GM12878 (cell line): ENCODE measurements around the gene TMEM52. TPM values are rescaled to one million over a fixed set of nuclear protein-coding genes. Genes with fewer than 3 reads are reported as not detected.
"Not testable (repeated sequence)": the region's sequence is repeated elsewhere in the genome, so short reads cannot be mapped to it uniquely, and the experiment has no call there.

Experiments used
- ATAC-seq: fragments of 200-7000 bp; cut with Tn5 transposase; 3 replicates; pipeline ENCODE4 v1.9.1; 2020; ENCODE audit warnings: mild to moderate bottlenecking, moderate library complexity
- BruUV-seq: library from RNA; stranded (reverse); fragments of 400-500 nt; replicated peaks from 2 replicates; lab custom pipeline; 2021; lab: Mats Ljungman, UMichigan
- CTCF ChIA-PET: fragments of 300-600 bp; sonication (Branson Sonifier 250); formaldehyde crosslinking; extraction: SDS; loops from one replicate; lab custom pipeline; 2021; ENCODE audit warnings: inconsistent platforms; lab: Yijun Ruan, JAX
- POLR2A ChIA-PET: fragments of 350-600 bp; formaldehyde crosslinking; extraction: SDS; loops from one replicate; lab custom pipeline; 2021; ENCODE audit warnings: inconsistent platforms; lab: Charles Lee
- RAD21 ChIA-PET: fragments of 300-600 bp; sonication (Branson Sonifier 250); formaldehyde crosslinking; loops from one replicate; lab custom pipeline; 2023; ENCODE audit warnings: antibody characterized with exemption; ENCODE audit not compliant: unreplicated experiment; lab: Charles Lee
- SMC1A ChIA-PET: fragments of 300-600 bp; sonication (Branson Sonifier 250); formaldehyde crosslinking; loops from one replicate; lab custom pipeline; 2023; ENCODE audit not compliant: unreplicated experiment, uncharacterized antibody; lab: Charles Lee
- DNase-seq: peaks from one replicate; pipeline ENCODE4 v3.0.0-alpha.2; 2011; ENCODE audit warnings: low read depth, low spot score
- FAIRE-seq: peaks from 3 replicates; lab custom pipeline; 2011; peaks lifted over from hg19 to GRCh38; lab: Jason Lieb, UNC
- H2AFZ ChIP-seq: 2 replicates; pipeline ENCODE4 v1.6.0; 2011; ENCODE audit warnings: low read depth, low read length, control low read depth; ENCODE audit not compliant: control insufficient read depth
- H3K27ac ChIP-seq: 2 replicates; pipeline ENCODE4 v1.5.1; 2011; ENCODE audit warnings: control low read depth; ENCODE audit not compliant: control insufficient read depth, insufficient read depth
- H3K27me3 ChIP-seq, 2 experiments: replicated peaks in 1 of 2; 2 replicates each; pipeline versions ENCODE4 v1.6.0 to v1.6.1; 2011; ENCODE audit warnings: low read length in 1 of 2; ENCODE audit not compliant: control insufficient read depth in 2 of 2, insufficient read depth in 2 of 2
- H3K36me3 ChIP-seq, 2 experiments: 2 replicates each; pipeline ENCODE4 v1.5.1; 2011; ENCODE audit warnings: low read length in 1 of 2; ENCODE audit not compliant: control insufficient read depth in 2 of 2, insufficient read depth in 2 of 2
- H3K4me1 ChIP-seq: 2 replicates; pipeline ENCODE4 v1.6.1; 2011; ENCODE audit warnings: mild to moderate bottlenecking, low read length, moderate library complexity, mixed read lengths; ENCODE audit not compliant: control insufficient read depth, insufficient read depth
- H3K4me2 ChIP-seq: 2 replicates; pipeline ENCODE4 v1.6.0; 2011; ENCODE audit warnings: control low read depth; ENCODE audit not compliant: control insufficient read depth, insufficient read depth
- H3K4me3 ChIP-seq: fragments of 200-600 bp; sonication (generic); 2 replicates; pipeline ENCODE4 v1.5.1; 2016
- H3K79me2 ChIP-seq: 2 replicates; pipeline ENCODE4 v1.6.0; 2011; ENCODE audit warnings: low read length; ENCODE audit not compliant: control insufficient read depth, insufficient read depth
- H3K9ac ChIP-seq: 2 replicates; pipeline ENCODE4 v1.8.0; 2011; ENCODE audit warnings: low read length, control low read depth, mixed read lengths; ENCODE audit not compliant: control insufficient read depth, insufficient read depth
- H3K9me3 ChIP-seq: replicated peaks from 3 replicates; pipeline ENCODE4 v1.5.1; 2011; ENCODE audit warnings: mild to moderate bottlenecking, low read length; ENCODE audit not compliant: control insufficient read depth, insufficient read depth
- H4K20me1 ChIP-seq: 2 replicates; pipeline ENCODE4 v1.6.0; 2011; ENCODE audit not compliant: control insufficient read depth, insufficient read depth
- NKRF ChIP-seq: fragments of 450-650 bp; conservative IDR thresholded peaks from 2 replicates; pipeline ENCODE4 v1.6.1; 2017; ENCODE audit warnings: mild to moderate bottlenecking, moderate library complexity
- SMARCA5 ChIP-seq: fragments of 450-650 bp; IDR thresholded peaks from 2 replicates; pipeline ENCODE4 v1.6.1; 2017; ENCODE audit warnings: mild to moderate bottlenecking
- STAT1 ChIP-seq: fragments of 450-650 bp; conservative IDR thresholded peaks from 2 replicates; pipeline ENCODE4 v1.6.1; 2014; ENCODE audit warnings: antibody characterized with exemption, mild to moderate bottlenecking
- YBX1 ChIP-seq: fragments of 450-650 bp; IDR thresholded peaks from 2 replicates; pipeline ENCODE4 v1.6.1; 2016; ENCODE audit warnings: antibody characterized with exemption
- WGBS: methylation state at CpG from one replicate; pipeline ENCODE4 v1.1.6; 2016; ENCODE audit warnings: low lambda C conversion rate; ENCODE audit not compliant: insufficient replicate concordance, insufficient coverage; ENCODE audit errors: missing lambda C conversion rate; 5-methylcytosine and 5-hydroxymethylcytosine counted together
- in situ Hi-C: fragments of 300-500 bp; cut with MboI; formaldehyde crosslinking; loops from 9 replicates; pipeline ENCODE4 v1.14.3; 2018; ENCODE audit warnings: mixed read lengths
- intact Hi-C: fragments of 100-400 bp; cut with micrococcal nuclease; formaldehyde crosslinking; loops from one replicate; pipeline ENCODE4 v1.14.2; 2022; ENCODE audit not compliant: unreplicated experiment
- polyA plus RNA-seq, 11 experiments: library from polyadenylated mRNA; depleted of rRNA in 4 of 11; unstranded in 6 of 11; stranded (reverse) in 5 of 11; fragments of >200 nt; fragmentation: Nextera tagmentation in 4 of 11; fragmentation: Illumina TruSeq in 1 of 11; extraction: Ambion mirVana in 4 of 11; extraction: Trizol in 1 of 11; gene quantifications; 1 replicate in 1 of 11; 2 replicates in 10 of 11; pipeline versions ENCODE4 v1.2.1 to v1.2.3, GENCODE V29; 2011 to 2016; ENCODE audit warnings: inconsistent platforms in 2 of 11, missing spikeins in 2 of 11, low read depth in 1 of 11
- total RNA-seq, 4 experiments: library from RNA; depleted of rRNA in 3 of 4; stranded (reverse); fragments of >200 nt in 3 of 4; fragmentation: Illumina TruSeq in 1 of 4; extraction: Trizol in 1 of 4; gene quantifications; 2 replicates each; pipeline versions ENCODE4 v1.2.1 to v1.2.3, GENCODE V29; 2013 to 2021

Gene TMEM52
- total and polyA plus RNA-seq, 10 of the 15 experiments (the other 5 are each of a cell fraction or from before 2014, with no cell fraction given) = 0.17 to 0.33 (median 0.24) TPM; not detected in 7

- H2AFZ ChIP-seq = no peak overlapping the region
- H3K4me1 ChIP-seq = no peaks in the 10 kb centered on the region
- WGBS = 65% methylated on average over 15 of the region's 15 CpGs
- no peak overlapping the region for H3K4me3 ChIP-seq
- H3K27ac ChIP-seq = no peak overlapping the region
- no peaks in the 10 kb centered on the region for H4K20me1 ChIP-seq
- POLR2A ChIA-PET = no interaction called here
- in situ Hi-C loops (no loop called here), intact Hi-C loops (no loop called here)
- no peak for TF ChIP-seq STAT1
- no peak for TF ChIP-seq YBX1
- no peak for TF ChIP-seq SMARCA5
- no peak for TF ChIP-seq NKRF
- H3K9ac ChIP-seq = no peak overlapping the region
- ATAC-seq (no peak), DNase-seq (no peak), FAIRE-seq (no peak)
- RAD21 ChIA-PET = no interaction called here
- BruUV-seq = no TSS peak
- H3K79me2 ChIP-seq = no peaks in the 10 kb centered on the region
- CTCF ChIA-PET = no interaction called here
- SMC1A ChIA-PET = no interaction called here
- no peaks in the 10 kb centered on the region for H3K27me3 ChIP-seq
- no peaks in the 10 kb centered on the region for H3K36me3 ChIP-seq
- H3K9me3 ChIP-seq = peaks cover 5% of the 10 kb centered on the region; the same call in 2 of the 3 replicates
- H3K4me2 ChIP-seq = no peak overlapping the region
Observed at GRCh38 chr1:1937061-1937460, 18.0 kb upstream of the TMEM52 start.

DNA sequence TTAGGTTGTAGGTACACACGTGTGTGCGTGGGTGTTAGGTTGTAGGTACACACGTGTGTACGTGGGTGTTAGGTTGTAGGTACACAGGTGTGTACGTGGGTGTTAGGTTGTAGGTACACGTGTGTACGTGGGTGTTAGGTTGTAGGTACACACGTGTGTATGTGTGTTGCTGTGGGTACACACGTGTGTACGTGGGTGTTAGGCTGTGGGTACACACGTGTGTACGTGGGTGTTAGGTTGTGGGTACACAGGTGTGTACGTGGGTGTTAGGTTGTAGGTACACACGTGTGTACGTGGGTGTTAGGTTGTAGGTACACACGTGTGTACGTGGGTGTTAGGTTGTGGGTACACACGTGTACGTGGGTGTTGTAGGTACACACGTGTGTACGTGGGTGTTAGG, 15.8 kb upstream of the TMEM52 start:
- 66% methylated on average over 19 of the region's 21 CpGs for WGBS
- H2AFZ ChIP-seq, H3K9me3 ChIP-seq, in situ Hi-C loops, H3K9ac ChIP-seq, H4K20me1 ChIP-seq, POLR2A ChIA-PET, DNase-seq, H3K79me2 ChIP-seq, H3K4me1 ChIP-seq, RAD21 ChIA-PET, SMC1A ChIA-PET, H3K4me2 ChIP-seq, FAIRE-seq, intact Hi-C loops, H3K27me3 ChIP-seq, BruUV-seq, CTCF ChIA-PET, H3K4me3 ChIP-seq, H3K36me3 ChIP-seq, H3K27ac ChIP-seq, ATAC-seq: not testable (repeated sequence)
